ENCODE results near the gene POC1A. TPM values are rescaled to one million over a fixed set of nuclear protein-coding genes. Genes with fewer than 3 reads are reported as not detected.

Gene POC1A
- polyA plus RNA-seq, 1 of the 3 experiments (the other 2 are of a cell fraction), result 11.7 TPM

GRCh38 chr3:52046186-52046901 is 107.9 kb downstream of the POC1A start:
- POLR2A ChIA-PET, result interaction anchor here (0.6 to 7.2 kb wide), 9 partner anchors 10 to 77 kb away, joined by 3 to 74 read pairs (median 5); partner anchors contain the start of gene DUSP7
- no peak overlapping the region for H2AFZ ChIP-seq (ENCODE audit: low read depth)
- TF ChIP-seq GATA2 (CRISPR knock-in tag; IDR thresholded peaks at IDR 0.05) (no peak), ELF1 (IDR thresholded peaks at IDR 0.05) (no peak), CHD2 (IDR thresholded peaks at IDR 0.05; ENCODE audit: low read length, partially characterized antibody) (no peak), FOSL2 (IDR thresholded peaks at IDR 0.05; ENCODE audit: borderline replicate concordance, low read depth) (peak; percentile 97), YY1 (IDR thresholded peaks at IDR 0.05; ENCODE audit: low read depth) (peak; percentile 79), SMC3 (IDR thresholded peaks at IDR 0.05; ENCODE audit: low read depth, low read length) (no peak), FOXJ3 (CRISPR knock-in tag; IDR thresholded peaks at IDR 0.05) (no peak), USF2 (IDR thresholded peaks at IDR 0.05; ENCODE audit: borderline replicate concordance, low read depth, low read length) (no peak), RCOR1 (IDR thresholded peaks at IDR 0.05; ENCODE audit: low read length) (no peak), RXRA (IDR thresholded peaks at IDR 0.05; ENCODE audit: borderline replicate concordance, low read depth) (no peak; the same call in 1 of the 2 replicates), ZBTB33 (IDR thresholded peaks at IDR 0.05; ENCODE audit: borderline replicate concordance, low read depth) (no peak), RFX5 (IDR thresholded peaks at IDR 0.05; ENCODE audit: low read length) (no peak), MXI1 (IDR thresholded peaks at IDR 0.05; ENCODE audit: low read depth, low read length) (no peak), GABPA (IDR thresholded peaks at IDR 0.05; ENCODE audit: low read depth) (peak; percentile 48; the same call in 1 of the 2 replicates), EZH2phosphoT487 (IDR thresholded peaks at IDR 0.05; ENCODE audit: borderline replicate concordance, low read depth) (no peak), TCF12 (IDR thresholded peaks at IDR 0.05) (peak; percentile 74), TEAD4 (IDR thresholded peaks at IDR 0.05; ENCODE audit: borderline replicate concordance, insufficient read depth) (peak; percentile 63; the same call in 1 of the 2 replicates), JUND (IDR thresholded peaks at IDR 0.05) (peak; percentile 88; the same call in 1 of the 2 replicates), RAD21 (IDR thresholded peaks at IDR 0.05; ENCODE audit: low read length) (no peak), EP300 (IDR thresholded peaks at IDR 0.05; ENCODE audit: borderline replicate concordance in 1 of 2, low read depth in 1 of 2, low read length in 1 of 2) (peak in 1 of 2 experiments; percentile 65; a peak in 1 of 4 replicates), SIN3A (IDR thresholded peaks at IDR 0.05; ENCODE audit: borderline replicate concordance, low read depth, low read length) (no peak)
- TF ChIP-seq, protein P1, sequence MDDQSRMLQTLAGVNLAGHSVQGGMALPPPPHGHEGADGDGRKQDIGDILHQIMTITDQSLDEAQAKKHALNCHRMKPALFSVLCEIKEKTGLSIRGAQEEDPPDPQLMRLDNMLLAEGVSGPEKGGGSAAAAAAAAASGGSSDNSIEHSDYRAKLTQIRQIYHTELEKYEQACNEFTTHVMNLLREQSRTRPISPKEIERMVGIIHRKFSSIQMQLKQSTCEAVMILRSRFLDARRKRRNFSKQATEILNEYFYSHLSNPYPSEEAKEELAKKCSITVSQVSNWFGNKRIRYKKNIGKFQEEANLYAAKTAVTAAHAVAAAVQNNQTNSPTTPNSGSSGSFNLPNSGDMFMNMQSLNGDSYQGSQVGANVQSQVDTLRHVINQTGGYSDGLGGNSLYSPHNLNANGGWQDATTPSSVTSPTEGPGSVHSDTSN (IDR thresholded peaks at IDR 0.05), result peak; percentile 70
- TF ChIP-seq, protein P2, sequence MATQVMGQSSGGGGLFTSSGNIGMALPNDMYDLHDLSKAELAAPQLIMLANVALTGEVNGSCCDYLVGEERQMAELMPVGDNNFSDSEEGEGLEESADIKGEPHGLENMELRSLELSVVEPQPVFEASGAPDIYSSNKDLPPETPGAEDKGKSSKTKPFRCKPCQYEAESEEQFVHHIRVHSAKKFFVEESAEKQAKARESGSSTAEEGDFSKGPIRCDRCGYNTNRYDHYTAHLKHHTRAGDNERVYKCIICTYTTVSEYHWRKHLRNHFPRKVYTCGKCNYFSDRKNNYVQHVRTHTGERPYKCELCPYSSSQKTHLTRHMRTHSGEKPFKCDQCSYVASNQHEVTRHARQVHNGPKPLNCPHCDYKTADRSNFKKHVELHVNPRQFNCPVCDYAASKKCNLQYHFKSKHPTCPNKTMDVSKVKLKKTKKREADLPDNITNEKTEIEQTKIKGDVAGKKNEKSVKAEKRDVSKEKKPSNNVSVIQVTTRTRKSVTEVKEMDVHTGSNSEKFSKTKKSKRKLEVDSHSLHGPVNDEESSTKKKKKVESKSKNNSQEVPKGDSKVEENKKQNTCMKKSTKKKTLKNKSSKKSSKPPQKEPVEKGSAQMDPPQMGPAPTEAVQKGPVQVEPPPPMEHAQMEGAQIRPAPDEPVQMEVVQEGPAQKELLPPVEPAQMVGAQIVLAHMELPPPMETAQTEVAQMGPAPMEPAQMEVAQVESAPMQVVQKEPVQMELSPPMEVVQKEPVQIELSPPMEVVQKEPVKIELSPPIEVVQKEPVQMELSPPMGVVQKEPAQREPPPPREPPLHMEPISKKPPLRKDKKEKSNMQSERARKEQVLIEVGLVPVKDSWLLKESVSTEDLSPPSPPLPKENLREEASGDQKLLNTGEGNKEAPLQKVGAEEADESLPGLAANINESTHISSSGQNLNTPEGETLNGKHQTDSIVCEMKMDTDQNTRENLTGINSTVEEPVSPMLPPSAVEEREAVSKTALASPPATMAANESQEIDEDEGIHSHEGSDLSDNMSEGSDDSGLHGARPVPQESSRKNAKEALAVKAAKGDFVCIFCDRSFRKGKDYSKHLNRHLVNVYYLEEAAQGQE (IDR thresholded peaks at IDR 0.05; ENCODE audit: low read depth, low read length), result peak; percentile 50; the same call in 1 of the 2 replicates
- TF ChIP-seq, protein P3, sequence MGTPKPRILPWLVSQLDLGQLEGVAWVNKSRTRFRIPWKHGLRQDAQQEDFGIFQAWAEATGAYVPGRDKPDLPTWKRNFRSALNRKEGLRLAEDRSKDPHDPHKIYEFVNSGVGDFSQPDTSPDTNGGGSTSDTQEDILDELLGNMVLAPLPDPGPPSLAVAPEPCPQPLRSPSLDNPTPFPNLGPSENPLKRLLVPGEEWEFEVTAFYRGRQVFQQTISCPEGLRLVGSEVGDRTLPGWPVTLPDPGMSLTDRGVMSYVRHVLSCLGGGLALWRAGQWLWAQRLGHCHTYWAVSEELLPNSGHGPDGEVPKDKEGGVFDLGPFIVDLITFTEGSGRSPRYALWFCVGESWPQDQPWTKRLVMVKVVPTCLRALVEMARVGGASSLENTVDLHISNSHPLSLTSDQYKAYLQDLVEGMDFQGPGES (IDR thresholded peaks at IDR 0.05; ENCODE audit: low read depth, low read length), result no peak

More at GRCh38 chr3:52046186-52046901, 107.9 kb downstream of the POC1A start:
- WGBS (ENCODE audit: low lambda C conversion rate), result 11% methylated on average over 11 of the region's 12 CpGs
- CTCF ChIA-PET, result interaction anchor here (0.7 to 29.9 kb wide), 7 partner anchors 8 to 233 kb away, joined by 3 to 983 read pairs (median 5); partner anchors contain the start of genes ACY1 and DUSP7
- Histone ChIP-seq H4K20me1 (ENCODE audit: insufficient read depth) (no peaks in the 10 kb centered on the region), H3K9me2 (no peaks in the 10 kb centered on the region), H3K27me3 (ENCODE audit: insufficient read depth) (no peaks in the 10 kb centered on the region), H3K9me3 (no peaks in the 10 kb centered on the region), H3K36me3 (replicated peaks in 1 of 2; ENCODE audit: control insufficient read depth in 1 of 2, insufficient read depth in 2 of 2, low read length in 1 of 2) (peaks cover 20 to 28% of the 10 kb centered on the region in 2 experiments), H3F3A (replicated peaks; ENCODE audit: insufficient read depth) (peaks cover 28% of the 10 kb centered on the region), H3K4me3 (ENCODE audit: low read depth in 2 of 2, low read length in 1 of 2) (0 out of 4 replicates have a peak overlapping the region, but pooled peaks of 1 of the 2 experiments have one; percentile 36), H3K27ac (ENCODE audit: low read depth in 2 of 2, low read length in 1 of 2) (peak overlapping the region; percentile 93 to 100), H3K9ac (peak overlapping the region; percentile 90), H3K4me2 (peak overlapping the region; percentile 71), H3K4me1 (ENCODE audit: control insufficient read depth in 1 of 2, insufficient read depth in 2 of 2, low read depth in 1 of 2, low read length in 1 of 2) (peaks cover 31 to 87% of the 10 kb centered on the region in 2 experiments), H3K79me2 (ENCODE audit: insufficient read depth) (peaks cover 34% of the 10 kb centered on the region)
- DNase-seq, result peak; percentile 58
